SW480 (cell line): Measurements from ENCODE around the gene NFKBIA.
"Not testable (repeated sequence)": the region's sequence is repeated elsewhere in the genome, so short reads cannot be mapped to it uniquely, and the experiment has no call there.

Source experiments
- DNase-seq: peaks from one replicate; pipeline ENCODE4 v3.0.0-alpha.2; 2016; ENCODE audit warnings: low spot score

NFKBIA gene

DNA sequence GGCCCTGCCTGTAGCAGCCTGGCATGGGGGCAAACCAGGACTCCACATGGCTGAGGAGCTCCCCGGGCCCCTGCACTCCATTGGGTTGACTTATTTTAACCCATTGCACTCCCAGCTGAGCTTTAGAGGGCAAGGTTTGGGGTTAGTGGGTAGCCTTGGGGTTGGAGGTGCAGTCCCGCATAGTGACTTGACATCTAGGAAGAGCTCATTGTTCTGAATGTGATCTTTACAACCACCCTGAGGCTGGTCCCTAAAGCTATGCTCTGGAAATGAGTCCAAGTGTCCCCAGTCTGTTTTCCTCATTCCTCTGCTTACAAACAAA lies 36.4 kb downstream of the NFKBIA start:
- no peak for DNase-seq

DNA sequence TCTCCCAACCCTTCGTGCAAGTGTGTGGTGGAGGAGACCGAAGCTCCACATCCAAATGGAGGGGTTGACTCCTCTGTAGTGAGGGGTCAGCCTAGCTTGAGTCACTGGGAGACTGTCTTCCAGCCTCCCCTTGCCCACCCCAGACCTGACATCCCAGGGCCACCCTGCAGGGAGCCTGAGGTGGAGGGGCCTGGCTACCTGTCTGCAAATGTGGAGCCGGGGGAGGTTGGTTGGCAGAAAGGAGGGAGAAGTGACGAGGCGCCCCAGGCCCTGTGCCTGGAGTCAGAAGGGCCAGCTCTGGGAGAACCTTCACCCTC lies 37.5 kb downstream of the NFKBIA start:
- DNase-seq: no peak

DNA sequence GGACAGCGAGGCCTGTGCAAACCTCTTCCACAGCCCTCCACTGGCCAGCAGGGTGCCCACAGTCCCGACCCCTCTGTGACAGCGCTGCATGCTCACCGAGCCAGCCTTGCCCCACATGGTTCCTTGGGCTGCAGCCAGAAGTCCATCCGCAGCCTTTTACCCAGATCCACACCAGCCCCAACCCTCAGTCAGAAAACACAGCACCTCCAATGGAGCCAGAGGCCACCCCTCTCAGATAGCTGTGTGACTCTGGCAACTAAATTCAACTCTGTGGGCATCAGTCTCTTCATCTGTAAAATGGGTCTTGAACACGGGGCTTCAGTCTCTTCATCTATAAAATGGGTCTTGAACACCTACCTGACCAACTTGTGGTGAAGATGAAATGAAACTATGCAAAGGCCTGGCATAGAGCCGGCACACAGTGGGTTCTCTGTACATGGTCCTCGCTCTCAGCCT lies 38.0 kb downstream of the NFKBIA start:
- no peak for DNase-seq

DNA sequence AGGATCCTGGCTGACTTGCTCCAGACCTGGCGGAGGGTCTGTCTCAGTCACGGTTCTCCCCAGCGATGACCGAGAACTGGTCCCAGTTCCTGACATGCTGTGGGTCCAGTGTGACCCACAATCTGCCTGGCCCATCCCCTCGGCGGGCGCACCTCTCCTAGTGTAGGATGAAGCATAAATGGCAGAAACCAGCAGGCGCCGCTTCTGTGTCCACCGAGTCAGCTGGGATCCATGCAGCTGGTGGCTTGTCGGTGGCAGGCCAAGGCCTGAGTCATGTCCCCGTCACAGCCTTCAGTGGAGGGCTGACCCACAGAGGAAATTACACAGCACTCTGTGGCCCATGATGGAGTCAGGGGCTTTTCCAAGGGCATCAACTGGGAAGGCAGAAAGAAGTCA lies 38.5 kb downstream of the NFKBIA start:
- no peak for DNase-seq

DNA sequence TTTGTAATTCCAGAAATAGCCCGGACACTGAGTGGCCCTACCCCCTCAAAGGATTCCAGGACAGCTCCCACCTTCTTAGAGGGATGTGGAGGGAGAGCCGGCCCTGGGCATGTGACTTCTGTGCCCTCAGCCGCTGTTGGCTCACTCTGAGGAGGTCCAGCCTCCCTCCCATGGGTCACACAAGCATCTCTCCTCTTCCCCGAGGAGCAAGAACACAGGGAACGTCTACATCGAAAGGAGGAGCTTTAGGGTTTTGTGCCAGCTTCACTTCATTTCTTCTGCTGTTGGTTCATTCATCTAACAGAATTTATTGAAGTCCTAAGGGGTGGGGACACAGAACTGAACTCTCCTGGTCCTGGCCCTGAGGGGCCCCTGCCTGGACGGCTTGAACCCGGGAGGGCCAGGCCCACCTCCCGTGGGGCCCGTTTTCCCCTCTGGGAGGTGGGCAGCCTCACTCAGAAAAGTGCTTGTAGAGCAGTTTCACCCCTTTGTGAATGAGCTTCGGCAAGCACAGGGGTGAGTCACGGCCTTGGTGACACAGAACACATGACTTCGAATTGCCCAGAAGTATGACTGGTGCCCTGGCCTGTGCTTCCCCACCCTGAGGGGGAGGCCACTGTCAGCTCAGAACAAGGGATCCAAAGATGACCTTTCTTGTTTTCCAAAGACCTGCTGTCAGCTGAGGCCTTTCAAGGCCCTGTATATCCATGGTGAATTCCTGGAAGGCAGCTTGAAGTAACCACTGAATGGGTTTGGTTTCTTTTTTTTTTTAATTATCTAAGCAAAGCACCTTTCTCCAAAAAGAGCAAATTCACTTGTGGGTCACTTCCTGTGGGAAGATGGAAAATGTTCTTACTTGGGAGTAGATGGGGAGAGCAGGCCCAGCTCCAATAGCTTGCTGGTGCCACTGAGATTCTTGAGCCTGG lies 39.2 kb downstream of the NFKBIA start:
- peak; percentile 69 for DNase-seq

DNA sequence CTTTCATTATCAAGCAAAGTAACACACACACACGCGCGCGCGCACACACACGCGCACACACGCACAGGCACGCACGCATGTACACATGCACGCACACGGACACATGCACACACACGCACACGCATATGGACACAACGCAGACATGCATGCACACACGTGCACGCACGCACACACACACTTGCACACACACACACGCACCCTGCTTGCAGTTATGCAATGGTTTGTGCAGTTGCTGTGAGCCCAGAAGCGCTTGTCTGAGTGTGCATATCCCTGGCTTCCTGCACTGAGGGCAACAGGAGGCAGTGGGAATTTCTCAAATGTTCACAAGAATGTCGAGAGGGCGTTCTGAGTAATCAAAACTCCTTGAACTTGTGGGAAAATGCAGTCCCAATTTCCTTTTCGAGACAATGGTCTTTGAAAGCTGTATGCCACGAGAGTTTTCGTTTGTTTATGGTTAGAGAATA lies 41.6 kb downstream of the NFKBIA start:
- no peak for DNase-seq

DNA sequence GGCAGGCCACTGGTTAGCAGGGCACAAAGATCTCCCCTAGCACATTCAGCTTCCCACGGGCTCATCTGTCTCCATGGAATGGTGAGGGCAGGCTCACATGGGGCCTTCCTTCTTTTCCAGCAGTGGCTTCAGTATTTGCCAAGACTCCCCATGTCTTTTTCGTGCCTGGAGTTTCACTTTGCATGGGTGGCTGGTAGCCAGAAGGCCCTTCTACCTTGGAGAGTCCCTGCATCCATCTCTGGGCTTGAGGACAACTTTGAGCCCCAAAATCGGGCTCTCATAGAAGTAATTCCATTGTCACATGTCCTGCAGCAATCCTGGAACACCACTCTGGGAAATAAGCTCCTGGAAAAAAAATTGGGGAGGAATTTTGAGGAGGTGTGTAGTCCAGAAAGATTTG lies 42.1 kb downstream of the NFKBIA start:
- DNase-seq: no peak

DNA sequence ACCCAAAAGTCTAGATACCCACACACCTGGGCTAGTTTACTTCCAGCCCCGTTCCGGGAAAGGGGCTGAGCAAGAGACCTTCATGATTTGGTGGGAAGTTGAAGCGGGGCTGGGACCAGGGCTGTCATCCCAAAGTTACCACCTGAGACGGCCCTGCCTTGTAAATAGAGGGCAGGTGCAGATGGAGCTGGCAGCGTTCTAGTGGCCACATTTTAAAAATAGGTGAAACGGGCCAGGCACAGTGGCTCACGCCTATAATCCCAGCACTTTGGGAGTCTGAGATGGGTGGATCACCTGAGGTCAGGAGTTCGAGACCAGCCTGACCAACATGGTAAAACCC lies 43.4 kb downstream of the NFKBIA start:
- DNase-seq: no peak

DNA sequence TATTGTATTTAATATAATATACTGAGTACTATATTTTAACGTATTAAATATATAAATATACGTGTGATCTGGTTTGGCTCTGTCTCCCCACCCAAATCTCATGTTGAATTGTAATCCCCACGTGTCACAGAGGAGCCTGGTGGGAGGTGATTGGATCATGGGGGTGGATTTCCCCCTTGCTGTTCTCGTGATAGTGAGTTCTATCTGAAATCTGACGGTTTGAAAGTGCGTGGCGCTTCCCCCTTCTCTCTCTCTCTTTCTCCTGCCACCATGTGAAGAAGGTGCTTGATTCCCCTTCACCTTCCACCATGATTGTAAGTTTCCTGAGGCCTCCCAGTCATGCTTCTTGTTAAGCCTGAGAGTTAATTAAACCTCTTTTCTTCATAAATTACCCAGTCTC lies 44.9 kb downstream of the NFKBIA start:
- DNase-seq: not testable (repeated sequence)

DNA sequence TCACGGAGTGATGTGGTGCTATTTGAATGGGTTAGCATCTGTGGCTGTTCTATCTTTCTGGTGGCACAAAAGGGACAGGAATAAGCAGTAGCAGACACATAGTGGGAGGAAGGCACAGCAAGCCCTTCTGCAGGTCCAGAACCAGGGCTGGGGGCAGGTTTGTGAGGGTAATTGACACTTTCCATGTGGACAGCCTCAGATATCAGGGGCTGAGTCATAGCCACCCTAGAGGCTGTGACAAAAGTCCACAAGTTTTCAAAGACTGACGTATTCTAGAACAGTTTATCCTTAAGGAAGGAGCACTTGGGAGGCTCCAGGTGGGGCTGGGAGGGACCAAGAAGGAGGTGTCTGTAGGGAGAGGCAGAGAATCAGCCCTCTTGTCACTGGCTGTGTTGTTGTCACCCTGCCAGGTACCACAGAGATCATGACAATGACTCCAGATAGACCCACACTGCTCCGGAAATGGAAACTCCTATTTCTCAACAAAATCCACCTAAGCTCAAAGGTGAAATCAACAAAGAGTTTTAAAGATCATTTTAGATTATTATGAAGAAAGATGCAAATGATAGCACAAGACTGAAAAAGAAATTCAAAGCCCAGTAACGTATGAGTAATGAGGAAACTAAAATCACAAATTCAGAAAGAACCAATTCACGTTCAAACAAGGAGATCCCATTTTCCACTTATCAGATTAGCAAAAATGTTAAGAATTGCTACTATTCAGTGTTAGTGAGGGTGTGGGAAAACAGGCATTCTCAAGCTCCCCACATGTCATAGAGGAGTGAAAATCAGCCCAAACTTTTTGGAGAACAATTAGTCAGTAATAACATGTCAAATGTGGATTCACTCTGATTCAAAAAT lies 48.3 kb downstream of the NFKBIA start:
- DNase-seq: peak; percentile 10

DNA sequence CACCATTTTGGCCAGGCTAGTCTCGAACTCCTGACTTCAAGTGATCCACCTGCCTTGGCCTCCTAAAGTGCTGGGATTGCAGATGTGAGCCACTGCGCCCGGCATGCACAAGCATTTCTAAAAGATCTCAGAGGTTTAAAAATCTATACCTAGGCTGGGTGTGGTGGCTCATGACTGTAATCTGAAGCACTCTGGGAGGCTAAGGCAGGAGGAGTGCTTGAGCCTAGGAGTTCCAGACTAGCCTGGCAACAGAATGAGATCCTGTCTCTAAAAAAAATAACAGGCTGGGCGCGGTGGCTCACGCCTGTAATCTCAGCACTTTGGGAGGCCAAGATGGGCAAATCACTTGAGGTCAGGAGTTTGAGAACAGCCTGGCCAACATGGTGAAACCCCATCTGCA lies 49.3 kb downstream of the NFKBIA start:
- not testable (repeated sequence) for DNase-seq

DNA sequence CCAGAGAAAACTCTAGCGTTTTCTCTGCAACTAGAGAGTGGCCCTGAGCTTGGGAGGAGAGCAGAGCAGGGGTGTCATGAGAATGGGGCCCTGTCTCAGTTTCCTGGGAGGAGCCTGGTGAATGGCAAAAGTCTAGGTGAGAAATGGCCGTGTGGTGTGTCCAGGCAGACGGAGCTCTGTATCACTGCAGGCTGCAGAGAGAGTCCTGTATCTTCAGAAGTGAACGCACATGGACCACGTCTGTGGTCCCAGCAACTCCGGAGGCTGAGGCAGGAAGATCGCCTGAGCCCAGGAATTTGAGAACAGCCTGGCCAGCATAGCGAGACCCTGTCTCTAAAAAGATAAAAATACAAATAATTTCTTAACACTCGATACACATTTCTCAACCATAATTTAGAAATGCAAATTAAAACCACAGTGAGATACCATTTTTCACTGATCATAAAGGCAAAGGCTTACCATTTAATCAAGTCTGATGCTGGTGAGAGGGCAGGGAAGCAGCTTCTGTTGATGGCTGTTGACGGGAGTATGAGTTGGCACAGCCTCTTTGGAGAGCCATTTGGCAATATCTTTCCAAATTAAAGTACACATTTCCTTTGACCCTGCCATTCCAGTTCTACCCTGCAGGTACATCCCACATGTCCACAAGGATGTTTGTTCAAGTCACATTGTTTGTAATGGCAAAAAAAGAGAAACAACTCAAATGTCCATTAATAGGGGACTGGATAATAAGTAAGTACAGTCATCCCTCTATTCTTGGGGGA lies 51.0 kb downstream of the NFKBIA start:
- DNase-seq: no peak

DNA sequence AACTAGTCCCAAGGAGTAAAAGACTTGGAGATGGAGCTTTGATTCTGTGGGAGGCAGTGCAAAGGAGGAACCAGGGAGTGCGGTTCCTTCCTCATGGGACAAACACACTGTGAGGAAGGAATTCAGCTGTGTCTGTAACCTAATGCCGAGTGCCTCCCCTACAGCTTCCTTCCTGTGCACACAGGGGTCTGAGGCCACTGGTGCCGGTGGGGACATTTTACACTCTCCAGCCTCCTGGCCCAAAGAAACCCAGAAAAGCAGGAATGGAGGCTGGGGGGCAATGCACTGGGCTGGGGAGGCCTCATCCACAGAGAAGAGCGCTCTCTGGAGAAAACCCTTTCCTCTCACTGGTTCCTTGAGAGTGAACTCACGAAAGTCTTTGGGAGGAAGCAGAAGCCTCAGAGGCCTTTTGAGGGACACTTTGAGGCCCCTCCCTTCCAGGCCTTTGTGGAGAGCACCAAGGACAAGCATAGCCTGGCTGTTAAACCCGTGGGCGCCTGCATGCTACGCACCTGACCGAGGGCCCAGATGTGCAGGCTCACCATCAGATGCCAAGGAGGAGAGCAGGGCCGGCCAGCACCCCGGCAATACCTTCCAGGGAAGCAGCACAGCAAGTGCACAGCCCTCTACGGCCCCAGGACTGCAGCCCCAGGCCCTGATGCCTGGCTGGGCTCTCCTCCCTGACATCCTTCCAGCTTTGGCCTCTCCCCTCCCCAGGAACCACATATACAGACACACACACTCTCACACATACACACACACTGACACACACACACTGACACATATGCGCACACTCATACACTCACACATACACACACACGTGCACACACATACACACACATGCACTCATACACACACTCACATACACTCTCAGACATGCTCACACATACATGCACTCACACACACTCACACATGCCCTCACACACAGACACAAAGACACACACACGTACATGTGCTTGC lies 52.0 kb downstream of the NFKBIA start:
- no peak for DNase-seq

DNA sequence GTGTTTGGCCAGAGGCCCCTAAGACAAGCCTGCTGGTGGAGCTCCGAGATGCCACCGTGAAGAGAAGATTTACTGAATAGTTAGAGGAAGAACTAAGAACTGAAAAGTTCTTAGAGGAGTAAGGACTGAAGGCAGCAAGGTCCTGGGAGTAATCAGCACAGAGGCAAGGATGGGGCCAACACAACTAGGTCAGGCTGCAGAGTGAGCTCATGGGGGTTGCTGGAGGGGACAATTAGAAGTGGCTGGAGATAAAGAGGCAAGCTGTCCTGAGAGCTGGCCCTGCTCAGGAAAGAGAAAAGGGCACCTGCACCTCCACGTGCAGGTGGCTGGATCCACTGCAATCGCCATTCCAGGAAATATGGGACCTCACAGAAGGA lies 52.7 kb downstream of the NFKBIA start:
- no peak for DNase-seq
